SJSA1 (cell line): ENCODE results near the gene NSUN3. TPM values are rescaled to one million over a fixed set of nuclear protein-coding genes. Genes with fewer than 3 reads are reported as not detected.
"Not testable (repeated sequence)": the region's sequence is repeated elsewhere in the genome, so short reads cannot be mapped to it uniquely, and the experiment has no call there.

Experiments
- DNase-seq, 2 experiments: peaks; one replicate each; pipeline ENCODE4 v3.0.0-alpha.2; 2015 to 2020; ENCODE audit warnings: low spot score in 2 of 2, low read depth in 1 of 2
- H3K27ac ChIP-seq: fragments of 250-450 bp; sonication (Bioruptor Pico); 2 replicates; pipeline ENCODE4 v1.5.1; 2020; ENCODE audit warnings: mild to moderate bottlenecking, moderate library complexity
- H3K27me3 ChIP-seq: fragments of 250-450 bp; sonication (Bioruptor Pico); replicated peaks from 2 replicates; pipeline ENCODE4 v1.5.1; 2020; ENCODE audit warnings: mild to moderate bottlenecking, moderate library complexity
- H3K36me3 ChIP-seq: fragments of 250-450 bp; sonication (Bioruptor Pico); 2 replicates; pipeline ENCODE4 v1.5.1; 2020; ENCODE audit warnings: mild to moderate bottlenecking
- H3K4me1 ChIP-seq: fragments of 250-450 bp; sonication (Bioruptor Pico); replicated peaks from 2 replicates; pipeline ENCODE4 v1.6.1; 2021; ENCODE audit warnings: mild to moderate bottlenecking
- H3K4me3 ChIP-seq: fragments of 250-450 bp; sonication (Bioruptor Pico); 2 replicates; pipeline ENCODE4 v1.5.1; 2020; ENCODE audit warnings: mild to moderate bottlenecking
- H3K9me3 ChIP-seq: fragments of 250-450 bp; sonication (Bioruptor Pico); replicated peaks from 2 replicates; pipeline ENCODE4 v1.5.1; 2020; ENCODE audit warnings: mild to moderate bottlenecking
- total RNA-seq: library from RNA; depleted of rRNA; stranded (reverse); fragments of >200 nt; shearing (Covaris generic); gene quantifications from 2 replicates; pipeline ENCODE4 v1.2.3, GENCODE V29; 2014; rRNA removed

Gene NSUN3
- 7.1 and 7.7 TPM in 2 replicates for total RNA-seq

DNA sequence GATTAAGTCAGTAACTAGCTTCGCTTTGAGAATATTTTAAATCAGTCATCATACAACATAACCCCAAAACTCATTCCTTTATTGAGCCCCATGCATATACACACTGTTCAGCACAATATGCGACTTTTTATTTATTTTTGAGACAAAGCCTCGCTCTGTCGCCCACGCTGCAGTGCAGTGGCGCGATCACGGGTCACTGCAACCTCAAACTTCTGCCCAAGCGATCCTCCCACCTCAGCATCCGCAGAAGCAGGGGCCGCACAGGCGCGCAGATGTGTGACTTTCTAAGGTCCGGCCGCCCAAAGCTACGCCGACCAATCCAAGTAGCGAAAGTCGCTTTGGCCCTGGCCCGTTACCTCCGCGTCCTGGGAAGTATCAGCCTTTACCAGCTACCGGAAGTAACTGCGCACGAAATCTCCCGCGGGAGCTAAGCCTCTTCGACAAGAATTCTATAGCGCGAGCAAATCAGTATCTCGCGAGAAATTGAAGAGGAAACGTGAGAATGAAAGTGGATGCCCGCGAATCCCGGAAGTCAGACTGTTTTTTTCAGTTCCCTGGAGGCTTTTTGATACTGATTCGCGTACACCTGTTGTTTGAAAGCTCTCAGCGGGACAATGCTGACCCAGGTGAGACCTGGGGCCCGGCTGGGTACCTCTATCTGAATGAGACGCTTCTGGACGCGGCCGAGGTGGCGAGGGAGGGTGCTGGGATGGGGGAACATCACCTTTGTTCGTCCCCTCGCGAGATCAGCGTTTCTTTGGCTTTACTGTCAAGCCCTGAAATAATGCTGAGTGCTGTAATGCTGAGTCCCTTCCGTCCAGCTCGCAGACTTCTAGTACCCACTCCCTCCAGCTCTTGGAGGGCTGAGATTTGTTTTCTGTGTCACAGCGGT lies at the start of gene NSUN3, which contains the start of gene DHFR2:
Gene NSUN3, plus strand, starts transcription at position 549 of the 892 bp plus-strand sequence. Its CDS starts 66 bp downstream, at position 615.
Gene DHFR2, minus strand, starts transcription at position 404 of the 892 bp plus-strand sequence. CDS start 1,405 bp downstream, outside the sequence.
- peak; percentile 94 to 96 for DNase-seq
- Histone ChIP-seq H3K27ac (peak within 1 kb of the TSS; percentile 96), H3K27me3 (no peaks in the 10 kb centered on the region), H3K9me3 (no peaks in the 10 kb centered on the region), H3K36me3 (peaks cover 11% of the 10 kb centered on the region), H3K4me3 (peak within 1 kb of the TSS; percentile 61), H3K4me1 (peaks cover 6% of the 10 kb centered on the region; the same call in 1 of the 2 replicates)

DNA sequence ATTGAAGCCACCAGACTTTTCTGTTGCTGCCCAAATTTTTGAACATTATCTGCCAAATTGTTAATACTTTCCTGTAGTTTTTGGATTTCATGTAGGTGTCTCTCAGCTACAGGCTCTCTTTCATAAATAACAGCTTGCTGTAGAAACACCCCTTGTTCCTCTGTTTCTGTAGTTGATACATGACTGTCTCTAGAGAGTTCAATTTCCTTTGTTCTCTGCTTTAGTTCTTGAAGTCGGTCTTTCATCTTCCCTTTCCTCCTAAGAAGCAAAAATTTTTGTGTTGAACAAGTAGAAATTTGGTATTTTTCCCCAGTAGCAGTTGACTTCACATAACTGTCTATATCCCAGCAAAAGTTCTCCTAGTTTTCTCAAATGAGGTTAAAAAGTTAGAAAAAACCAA lies 47.8 kb upstream of the NSUN3 start:
- no peaks in the 10 kb centered on the region for H3K9me3 ChIP-seq
- no peak overlapping the region for H3K27ac ChIP-seq
- H3K36me3 ChIP-seq = no peaks in the 10 kb centered on the region
- DNase-seq = no peak
- H3K27me3 ChIP-seq = no peaks in the 10 kb centered on the region
- H3K4me1 ChIP-seq = no peaks in the 10 kb centered on the region
- no peak overlapping the region for H3K4me3 ChIP-seq

DNA sequence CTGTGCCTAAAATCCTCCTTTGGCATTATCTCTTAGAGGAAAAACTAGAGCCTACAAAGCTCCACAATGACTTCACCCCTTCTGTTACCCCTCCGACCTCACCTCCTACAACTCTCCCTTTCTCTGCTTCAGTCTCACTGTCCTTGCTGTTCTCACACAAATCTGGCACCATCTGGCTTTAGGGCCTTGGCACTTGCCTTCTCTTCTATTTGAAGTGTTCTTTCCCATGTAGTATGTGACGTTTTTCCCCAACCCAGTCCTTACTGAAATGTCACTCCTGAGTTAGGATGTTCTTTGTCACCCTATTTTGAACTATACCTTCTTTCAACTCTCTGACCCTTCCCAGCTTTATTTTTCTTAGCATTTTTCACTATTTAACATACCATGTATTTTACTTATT lies 43.2 kb upstream of the NSUN3 start:
- DNase-seq = no peak
- H3K4me1 ChIP-seq = no peaks in the 10 kb centered on the region

DNA sequence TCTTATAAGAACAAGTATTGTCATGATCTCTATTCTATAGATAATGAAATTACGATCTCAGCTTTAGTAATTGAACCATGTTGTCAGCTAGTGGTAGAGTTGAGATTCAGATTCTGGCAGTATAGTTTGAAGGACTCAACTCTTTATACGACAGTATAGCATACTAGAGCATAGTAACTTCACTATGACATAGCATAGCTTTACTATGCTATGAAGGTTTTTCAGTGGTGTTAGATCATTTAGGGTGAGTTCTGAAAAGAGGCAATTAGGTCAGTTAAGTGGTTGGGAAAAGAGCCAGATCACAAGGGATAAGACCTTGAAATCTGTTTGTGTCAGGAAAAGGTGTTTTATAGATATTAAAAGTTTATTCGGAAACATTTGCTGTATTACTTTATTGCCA lies 42.6 kb upstream of the NSUN3 start:
- no peak overlapping the region for H3K4me3 ChIP-seq
- H3K27me3 ChIP-seq = no peaks in the 10 kb centered on the region
- no peaks in the 10 kb centered on the region for H3K36me3 ChIP-seq
- H3K9me3 ChIP-seq = no peaks in the 10 kb centered on the region
- H3K27ac ChIP-seq = no peak overlapping the region
- H3K4me1 ChIP-seq = no peaks in the 10 kb centered on the region
- no peak for DNase-seq

More for the DNA sequence above, 43.2 kb upstream of the NSUN3 start:
- no peak overlapping the region for H3K27ac ChIP-seq
- H3K9me3 ChIP-seq = no peaks in the 10 kb centered on the region
- H3K36me3 ChIP-seq = no peaks in the 10 kb centered on the region
- H3K4me3 ChIP-seq = no peak overlapping the region
- no peaks in the 10 kb centered on the region for H3K27me3 ChIP-seq

DNA sequence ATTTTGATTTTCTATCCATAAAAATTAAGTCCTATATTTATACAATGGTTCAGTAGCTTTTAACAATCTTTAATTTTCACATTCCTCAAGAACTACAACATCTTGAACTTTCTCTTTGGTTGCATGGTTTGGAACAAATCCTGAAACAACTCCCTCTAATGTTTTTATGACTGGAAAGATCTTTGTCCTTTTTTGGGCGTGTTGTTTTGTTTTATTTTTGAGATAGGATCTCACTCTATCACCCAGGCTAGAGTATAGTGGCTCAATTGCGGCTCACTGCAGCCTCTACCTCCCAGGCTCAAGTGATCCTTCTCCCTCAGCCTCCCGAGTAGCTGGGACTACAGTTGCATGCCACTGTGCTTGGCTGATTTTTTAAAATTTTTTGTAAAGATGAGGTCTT lies 38.5 kb upstream of the NSUN3 start:
- Histone ChIP-seq H3K36me3 (no peaks in the 10 kb centered on the region), H3K9me3 (no peaks in the 10 kb centered on the region), H3K27ac (no peak overlapping the region), H3K4me3 (no peak overlapping the region), H3K4me1 (no peaks in the 10 kb centered on the region), H3K27me3 (no peaks in the 10 kb centered on the region)
- DNase-seq = no peak

DNA sequence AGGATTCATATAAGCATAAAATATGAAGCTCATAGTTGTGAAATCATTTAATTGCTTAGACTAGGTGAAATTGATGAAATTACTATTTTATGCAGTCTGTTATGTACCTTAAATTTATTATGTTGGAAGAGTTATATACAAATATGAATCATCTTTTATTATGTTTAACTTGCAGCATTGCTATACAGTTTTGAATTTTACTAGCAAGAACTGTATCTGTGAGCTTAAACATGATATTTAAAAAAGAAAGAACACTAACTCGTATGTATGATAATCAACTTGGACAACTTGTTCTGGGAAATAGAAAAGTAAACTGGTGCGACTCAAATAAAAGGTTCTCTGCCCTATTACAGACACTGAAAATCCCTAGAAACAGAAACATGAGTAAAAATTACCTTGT lies 36.2 kb upstream of the NSUN3 start:
- Histone ChIP-seq H3K27ac (no peak overlapping the region), H3K27me3 (no peaks in the 10 kb centered on the region), H3K4me3 (no peak overlapping the region), H3K9me3 (no peaks in the 10 kb centered on the region), H3K4me1 (no peaks in the 10 kb centered on the region), H3K36me3 (no peaks in the 10 kb centered on the region)
- DNase-seq = no peak

DNA sequence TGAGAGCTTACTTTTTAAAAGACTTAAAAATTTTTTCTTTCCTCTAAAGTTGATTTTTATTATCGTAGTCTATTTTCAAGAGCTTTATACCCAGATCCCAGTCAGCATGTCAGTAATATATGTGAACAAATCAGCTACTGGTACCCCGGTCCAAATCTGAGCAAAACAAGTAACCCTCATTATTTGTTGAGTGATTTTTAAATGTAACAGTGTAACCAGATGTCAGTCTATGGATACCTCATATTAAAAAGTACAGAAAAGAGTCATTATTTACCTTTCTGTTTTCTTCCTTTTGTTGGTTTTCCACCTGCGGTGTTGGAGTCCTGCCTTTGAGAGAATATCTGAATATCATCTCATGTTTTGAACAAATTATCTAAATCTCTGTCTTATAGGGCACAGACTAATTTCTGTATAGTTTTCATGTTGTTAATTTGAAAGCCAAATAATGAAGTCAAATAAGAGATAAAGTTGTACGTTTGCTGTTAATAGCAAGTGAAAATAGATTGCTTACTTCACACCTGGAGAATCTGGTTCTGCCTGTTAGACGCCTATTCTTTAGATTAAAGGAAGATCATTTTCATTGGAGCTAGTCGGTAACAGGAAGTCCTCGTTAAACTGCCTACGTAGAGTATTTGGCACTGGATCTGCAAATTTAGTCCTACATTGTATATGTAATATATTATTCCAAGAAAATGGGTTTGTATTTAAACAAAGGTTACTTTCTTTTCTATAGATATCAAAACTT lies 34.6 kb upstream of the NSUN3 start, which contains the start of gene STX19:
Gene STX19, minus strand, starts transcription at position 505 of the 745 bp plus-strand sequence. CDS start 13,328 bp downstream, outside the sequence.
- Histone ChIP-seq H3K9me3 (no peaks in the 10 kb centered on the region), H3K4me3 (no peak within 1 kb of the TSS), H3K27me3 (no peaks in the 10 kb centered on the region), H3K27ac (no peak within 1 kb of the TSS), H3K36me3 (no peaks in the 10 kb centered on the region), H3K4me1 (no peaks in the 10 kb centered on the region)
- DNase-seq = no peak

DNA sequence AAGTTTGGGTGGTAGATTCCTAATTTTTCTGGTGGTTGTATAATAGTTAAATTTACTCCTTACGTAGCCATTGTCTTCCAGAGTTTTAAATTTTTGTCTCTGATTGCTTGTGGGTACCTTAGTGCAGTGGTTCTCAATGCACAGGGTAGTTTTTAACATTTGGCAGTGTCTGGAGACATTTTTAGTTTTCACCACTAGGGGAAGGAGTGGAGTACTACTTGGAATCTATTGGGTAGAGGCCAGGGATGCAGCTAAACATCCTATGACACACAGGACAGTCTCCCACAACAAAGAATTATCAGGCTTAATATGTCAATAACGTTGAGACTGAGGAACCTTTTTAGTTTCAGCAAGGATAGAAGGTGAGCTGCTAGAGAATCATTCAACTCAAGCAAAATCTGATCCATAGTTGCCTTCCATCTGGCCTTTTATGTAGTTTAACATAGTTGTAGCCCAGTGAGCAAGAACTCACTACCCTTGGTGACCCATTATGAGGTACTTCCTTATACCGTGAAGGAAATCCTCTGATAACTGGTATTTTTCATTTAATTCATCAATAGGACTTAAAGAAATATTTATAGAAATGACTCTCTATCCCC lies 25.9 kb upstream of the NSUN3 start:
- no peak overlapping the region for H3K27ac ChIP-seq
- no peaks in the 10 kb centered on the region for H3K36me3 ChIP-seq
- no peaks in the 10 kb centered on the region for H3K9me3 ChIP-seq
- no peaks in the 10 kb centered on the region for H3K27me3 ChIP-seq
- H3K4me3 ChIP-seq = no peak overlapping the region
- DNase-seq = peak in 1 of 2 experiments; percentile 7
- H3K4me1 ChIP-seq = no peaks in the 10 kb centered on the region

DNA sequence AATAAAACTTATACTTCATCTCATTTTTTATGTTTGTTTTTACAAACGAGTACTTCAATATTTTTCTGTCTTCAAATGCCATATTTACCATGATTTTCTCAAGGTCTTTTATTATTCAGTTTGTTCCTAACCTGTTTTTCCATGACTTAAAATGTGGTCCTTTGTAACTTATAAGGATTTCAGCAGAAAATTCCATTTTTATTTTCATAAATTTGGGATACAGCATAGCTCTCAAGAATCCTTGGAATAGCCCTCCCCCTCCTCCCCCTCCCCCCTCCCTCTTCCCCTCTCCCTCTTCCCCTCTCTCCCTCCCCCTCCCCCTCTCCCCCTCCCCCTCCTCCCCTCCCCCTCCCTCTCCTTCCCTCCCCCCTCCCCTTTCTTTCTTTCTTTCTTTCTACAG lies 19.6 kb upstream of the NSUN3 start:
- Histone ChIP-seq H3K4me1 (no peaks in the 10 kb centered on the region), H3K27me3 (no peaks in the 10 kb centered on the region), H3K36me3 (no peaks in the 10 kb centered on the region), H3K4me3 (no peak overlapping the region), H3K9me3 (no peaks in the 10 kb centered on the region), H3K27ac (no peak overlapping the region)
- no peak for DNase-seq

DNA sequence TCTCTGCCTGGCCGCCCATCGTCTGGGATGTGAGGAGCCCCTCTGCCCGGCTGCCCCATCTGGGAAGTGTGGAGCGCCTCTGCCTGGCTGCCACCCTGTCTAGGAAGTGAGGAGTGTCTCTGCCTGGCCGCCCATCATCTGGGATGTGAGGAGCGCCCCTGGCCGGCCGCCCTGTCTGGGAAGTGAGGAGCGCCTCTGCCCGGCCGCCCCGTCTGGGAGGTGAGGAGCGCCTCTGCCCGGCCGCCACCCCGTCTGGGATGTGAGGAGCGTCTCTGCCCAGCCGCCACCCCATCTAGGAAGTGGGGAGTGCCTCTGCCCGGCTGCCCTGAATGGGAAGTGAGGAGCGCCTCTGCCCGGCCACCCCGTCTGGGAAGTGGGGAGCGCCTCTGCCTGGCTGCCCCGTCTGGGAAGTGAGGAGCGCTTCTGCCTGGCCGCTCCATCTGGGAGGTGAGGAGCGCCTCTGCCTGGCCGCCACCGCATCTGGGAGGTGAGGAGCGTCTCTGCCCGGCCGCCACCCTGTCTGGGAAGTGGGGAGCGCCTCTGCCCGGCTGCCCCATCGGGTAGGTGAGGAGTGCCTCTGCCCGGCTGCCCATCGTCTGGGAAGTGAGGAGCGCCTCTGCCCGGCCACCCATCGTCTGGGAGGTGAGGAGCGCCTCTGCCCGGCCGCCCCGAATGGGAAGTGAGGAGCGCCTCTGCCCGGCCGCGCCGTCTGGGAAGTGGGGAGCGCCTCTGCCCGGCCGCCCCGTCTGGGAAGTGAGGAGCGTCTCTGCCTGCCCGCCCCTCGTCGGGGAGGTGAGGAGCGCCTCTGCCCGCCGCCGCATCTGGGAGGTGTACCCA lies 18.5 kb upstream of the NSUN3 start:
- H3K36me3 ChIP-seq, H3K4me3 ChIP-seq, DNase-seq, H3K27ac ChIP-seq, H3K9me3 ChIP-seq, H3K27me3 ChIP-seq, H3K4me1 ChIP-seq: not testable (repeated sequence)

DNA sequence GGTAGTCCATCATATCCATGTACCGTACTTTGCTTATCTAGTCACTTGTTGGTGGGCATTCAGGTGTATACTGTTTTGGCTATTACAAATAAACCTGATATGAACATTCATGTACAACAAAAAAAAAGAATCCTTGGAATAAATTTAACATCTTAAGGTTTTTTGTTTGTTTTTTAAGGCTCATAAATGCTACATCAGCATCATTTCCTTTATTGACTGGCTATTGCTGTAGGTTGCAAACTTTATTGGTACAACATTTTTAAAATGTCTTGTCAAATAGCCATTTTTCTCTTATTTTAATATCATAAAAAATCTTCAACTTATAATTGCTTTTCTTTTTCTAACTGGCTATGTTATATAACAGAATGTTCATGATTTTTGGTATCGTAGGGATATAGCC lies 16.3 kb upstream of the NSUN3 start:
- DNase-seq = no peak
- Histone ChIP-seq H3K9me3 (no peaks in the 10 kb centered on the region), H3K36me3 (no peaks in the 10 kb centered on the region), H3K27me3 (no peaks in the 10 kb centered on the region), H3K4me3 (no peak overlapping the region), H3K4me1 (no peaks in the 10 kb centered on the region), H3K27ac (no peak overlapping the region)

DNA sequence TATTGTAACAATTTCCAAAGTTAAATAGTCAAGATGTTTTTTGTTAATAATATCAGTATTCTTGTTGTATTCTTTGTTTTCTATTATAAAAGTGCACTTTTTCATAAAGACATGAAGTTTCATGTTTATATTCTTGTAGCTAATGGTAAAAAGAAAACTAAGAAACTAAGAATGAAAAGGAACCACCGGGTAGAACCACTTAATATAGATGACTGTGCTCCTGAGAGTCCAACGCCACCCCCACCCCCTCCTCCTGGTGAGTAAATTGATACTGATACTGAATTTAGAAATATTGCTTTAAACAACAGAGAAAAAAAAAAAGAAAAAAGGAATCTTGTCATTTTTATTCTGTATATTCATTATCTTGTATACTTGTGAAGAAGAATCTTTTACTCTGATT lies 13.6 kb upstream of the NSUN3 start:
- Histone ChIP-seq H3K36me3 (no peaks in the 10 kb centered on the region), H3K4me3 (no peak overlapping the region), H3K27ac (no peak overlapping the region), H3K9me3 (no peaks in the 10 kb centered on the region), H3K27me3 (no peaks in the 10 kb centered on the region), H3K4me1 (no peaks in the 10 kb centered on the region)
- no peak for DNase-seq

DNA sequence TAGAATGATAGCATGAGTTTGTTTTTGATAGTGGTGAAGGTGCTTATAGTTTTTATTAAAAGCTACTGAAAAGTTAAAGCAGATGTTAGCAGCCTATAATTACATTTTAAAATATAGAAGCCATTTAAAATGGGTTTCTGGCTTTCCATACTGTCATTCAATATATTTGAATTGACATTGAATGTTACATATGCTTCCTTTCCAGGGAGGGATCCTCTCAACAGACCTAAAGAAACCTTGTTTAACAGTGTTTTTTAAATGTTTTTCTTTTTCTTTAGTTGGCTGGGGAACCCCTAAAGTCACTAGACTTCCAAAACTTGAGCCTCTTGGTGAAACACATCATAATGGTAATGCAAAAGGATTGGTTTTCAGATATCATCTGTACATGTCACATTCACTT lies 12.3 kb upstream of the NSUN3 start:
- DNase-seq = no peak
- no peaks in the 10 kb centered on the region for H3K36me3 ChIP-seq
- H3K27me3 ChIP-seq = no peaks in the 10 kb centered on the region
- H3K9me3 ChIP-seq = no peaks in the 10 kb centered on the region
- H3K4me3 ChIP-seq = no peak overlapping the region
- no peaks in the 10 kb centered on the region for H3K4me1 ChIP-seq
- no peak overlapping the region for H3K27ac ChIP-seq
